Measurements from ENCODE around the gene B4GALT6. TPM values are rescaled to one million over a fixed set of nuclear protein-coding genes. Genes with fewer than 3 reads are reported as not detected.

Gene B4GALT6
- total RNA-seq, 6 donors from 2014 or later: 0.55 to 3.4 (median 1.8) TPM; not detected in 1

GRCh38 chr18:31702449-31702848 is 18.1 kb upstream of the B4GALT6 start:
- no peak for ATAC-seq (ENCODE audit: low FRiP score in 2 of 2)
- Histone ChIP-seq H3K4me1 (no peaks in the 10 kb centered on the region), H3K9me3 (no peaks in the 10 kb centered on the region), H3K4me3 (no peak overlapping the region), H3K36me3 (no peaks in the 10 kb centered on the region), H3K27ac (no peak overlapping the region), H3K27me3 (no peaks in the 10 kb centered on the region)
- WGBS, 2 donors: 84 to 93% methylated on average over 3 of the region's 3 CpGs
- no peak for DNase-seq
- no peak for TF ChIP-seq POLR2AphosphoS5 (IDR thresholded peaks at IDR 0.05)
- no peak for TF ChIP-seq CTCF (IDR thresholded peaks at IDR 0.05)
- TF ChIP-seq POLR2A (IDR thresholded peaks at IDR 0.05): no peak
- no peak for TF ChIP-seq EP300 (IDR thresholded peaks at IDR 0.05)

GRCh38 chr18:31701744-31702143 is 17.4 kb upstream of the B4GALT6 start:
- TF ChIP-seq POLR2A (IDR thresholded peaks at IDR 0.05): no peak
- no peak for TF ChIP-seq POLR2AphosphoS5 (IDR thresholded peaks at IDR 0.05)
- TF ChIP-seq EP300 (IDR thresholded peaks at IDR 0.05): no peak
- 50 to 56% methylated on average over 1 of the region's 1 CpG for WGBS, 2 donors
- DNase-seq (no peak), ATAC-seq (ENCODE audit: low FRiP score in 2 of 2) (no peak)
- H3K27ac ChIP-seq: no peak overlapping the region
- H3K4me1 ChIP-seq: no peaks in the 10 kb centered on the region
- no peaks in the 10 kb centered on the region for H3K36me3 ChIP-seq
- H3K4me3 ChIP-seq: no peak overlapping the region
- no peaks in the 10 kb centered on the region for H3K27me3 ChIP-seq
- H3K9me3 ChIP-seq: no peaks in the 10 kb centered on the region

- Histone ChIP-seq H3K27ac (no peak overlapping the region), H3K27me3 (no peaks in the 10 kb centered on the region), H3K4me1 (no peaks in the 10 kb centered on the region), H3K9me3 (no peaks in the 10 kb centered on the region), H3K36me3 (no peaks in the 10 kb centered on the region), H3K4me3 (no peak overlapping the region)
- ATAC-seq (ENCODE audit: low FRiP score in 2 of 2) (no peak), DNase-seq (no peak)
- TF ChIP-seq POLR2A (IDR thresholded peaks at IDR 0.05): no peak
- no peak for TF ChIP-seq POLR2AphosphoS5 (IDR thresholded peaks at IDR 0.05)
- no peak for TF ChIP-seq EP300 (IDR thresholded peaks at IDR 0.05)
- no peak for TF ChIP-seq CTCF (IDR thresholded peaks at IDR 0.05)
- 87 to 100% methylated on average over 1 of the region's 1 CpG for WGBS, 2 donors
Measured at GRCh38 chr18:31700990-31701389, 16.6 kb upstream of the B4GALT6 start.

GRCh38 chr18:31697351-31698298 is 13.2 kb upstream of the B4GALT6 start:
- H3K4me3 ChIP-seq: no peak overlapping the region
- no peaks in the 10 kb centered on the region for H3K27me3 ChIP-seq
- TF ChIP-seq POLR2A (IDR thresholded peaks at IDR 0.05) (no peak), POLR2AphosphoS5 (IDR thresholded peaks at IDR 0.05) (no peak), CTCF (IDR thresholded peaks at IDR 0.05) (no peak), EP300 (IDR thresholded peaks at IDR 0.05) (no peak)
- no peaks in the 10 kb centered on the region for H3K9me3 ChIP-seq
- no peak for DNase-seq
- H3K27ac ChIP-seq: no peak overlapping the region
- WGBS, 2 donors: 73 to 77% methylated on average over 6 of the region's 6 CpGs
- no peak for ATAC-seq (ENCODE audit: low FRiP score in 2 of 2)
- H3K36me3 ChIP-seq: no peaks in the 10 kb centered on the region
- H3K4me1 ChIP-seq: no peaks in the 10 kb centered on the region

GRCh38 chr18:31695989-31696388 is 11.6 kb upstream of the B4GALT6 start:
- Histone ChIP-seq H3K4me1 (no peaks in the 10 kb centered on the region), H3K27me3 (no peaks in the 10 kb centered on the region), H3K27ac (no peak overlapping the region), H3K9me3 (no peaks in the 10 kb centered on the region), H3K4me3 (no peak overlapping the region), H3K36me3 (no peaks in the 10 kb centered on the region)
- no peak for DNase-seq
- 88 to 92% methylated on average over 3 of the region's 3 CpGs for WGBS, 2 donors
- no peak for ATAC-seq (ENCODE audit: low FRiP score in 2 of 2)
- TF ChIP-seq CTCF (IDR thresholded peaks at IDR 0.05) (no peak), EP300 (IDR thresholded peaks at IDR 0.05) (no peak), POLR2AphosphoS5 (IDR thresholded peaks at IDR 0.05) (no peak), POLR2A (IDR thresholded peaks at IDR 0.05) (no peak)

Data from upper lobe of left lung (tissue), 6 donors.